Muscle of arm (tissue), 12 donors: ENCODE results near the gene GLI2. TPM values are rescaled to one million over a fixed set of nuclear protein-coding genes. Genes with fewer than 3 reads are reported as not detected.

Experiments
- DNase-seq: peaks from one replicate; pipeline ENCODE4 v3.0.0-alpha.2; 2013
- polyA plus RNA-seq, 12 donors: library from polyadenylated mRNA; unstranded; fragments of 120-200 nt; gene quantifications; one replicate each; pipeline ENCODE4 v1.2.1, GENCODE V29; 2013; ENCODE audit not compliant: insufficient read length in 12 of 12

Gene GLI2
- polyA plus RNA-seq, 12 donors: 6.6 to 47.8 (median 10.1) TPM; not detected in 1

- no peak for DNase-seq
Measured at GRCh38 chr2:120738117-120738516, 2.4 kb downstream of the GLI2 start.

GRCh38 chr2:120738786-120739437 lies 3.2 kb downstream of the GLI2 start:
- no peak for DNase-seq

DNA sequence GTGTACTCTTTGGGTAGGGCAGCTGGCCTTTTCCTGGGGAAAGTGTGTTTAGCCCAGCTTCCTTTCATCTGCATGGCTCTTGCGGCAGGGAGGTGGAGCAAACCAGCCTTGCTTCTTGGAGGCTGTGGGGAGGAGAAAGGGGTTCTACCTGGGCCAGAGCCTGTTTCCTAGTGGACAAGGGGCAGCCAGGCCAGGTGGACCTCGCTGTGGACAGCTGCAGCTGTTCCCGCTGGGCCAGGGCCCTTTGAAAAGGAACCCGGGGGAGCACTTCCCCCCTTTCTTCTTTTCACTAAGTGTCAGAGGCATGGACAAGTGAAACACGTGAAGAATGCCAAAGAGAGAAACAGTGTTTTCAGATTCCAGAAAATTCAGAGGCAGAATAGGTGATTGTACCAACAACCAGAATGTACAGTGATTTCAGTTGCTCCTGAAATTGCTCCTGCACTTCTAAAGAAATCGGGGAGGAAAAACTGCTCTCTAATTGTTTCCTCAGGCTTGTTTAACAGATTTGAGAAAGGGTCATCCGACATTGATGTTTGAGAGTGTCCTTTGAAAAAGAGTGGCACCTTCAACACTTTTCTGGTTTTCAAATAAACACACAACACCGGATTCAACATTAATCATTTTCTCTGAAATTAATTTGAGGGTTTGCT lies 3.9 kb downstream of the GLI2 start:
- DNase-seq: no peak

DNA sequence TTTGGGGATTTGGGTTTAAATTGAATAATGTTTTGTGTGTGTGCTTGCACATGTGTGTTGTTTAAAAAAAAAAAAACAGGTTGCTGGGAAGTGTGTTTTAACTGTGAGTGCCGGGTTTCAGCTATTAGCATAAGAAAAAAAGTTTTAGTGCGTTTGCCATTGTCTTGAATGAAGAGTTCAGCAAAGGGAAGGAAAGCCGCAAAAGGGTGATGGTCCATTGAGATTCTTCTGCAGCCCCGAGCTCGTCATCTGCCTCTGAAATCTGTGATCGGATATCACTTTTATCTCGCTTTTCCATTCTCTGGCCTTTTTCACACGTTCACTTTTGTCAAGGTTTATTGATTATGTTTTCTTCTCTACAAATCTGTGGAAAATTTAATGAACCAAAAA lies 4.7 kb downstream of the GLI2 start:
- no peak for DNase-seq

DNA sequence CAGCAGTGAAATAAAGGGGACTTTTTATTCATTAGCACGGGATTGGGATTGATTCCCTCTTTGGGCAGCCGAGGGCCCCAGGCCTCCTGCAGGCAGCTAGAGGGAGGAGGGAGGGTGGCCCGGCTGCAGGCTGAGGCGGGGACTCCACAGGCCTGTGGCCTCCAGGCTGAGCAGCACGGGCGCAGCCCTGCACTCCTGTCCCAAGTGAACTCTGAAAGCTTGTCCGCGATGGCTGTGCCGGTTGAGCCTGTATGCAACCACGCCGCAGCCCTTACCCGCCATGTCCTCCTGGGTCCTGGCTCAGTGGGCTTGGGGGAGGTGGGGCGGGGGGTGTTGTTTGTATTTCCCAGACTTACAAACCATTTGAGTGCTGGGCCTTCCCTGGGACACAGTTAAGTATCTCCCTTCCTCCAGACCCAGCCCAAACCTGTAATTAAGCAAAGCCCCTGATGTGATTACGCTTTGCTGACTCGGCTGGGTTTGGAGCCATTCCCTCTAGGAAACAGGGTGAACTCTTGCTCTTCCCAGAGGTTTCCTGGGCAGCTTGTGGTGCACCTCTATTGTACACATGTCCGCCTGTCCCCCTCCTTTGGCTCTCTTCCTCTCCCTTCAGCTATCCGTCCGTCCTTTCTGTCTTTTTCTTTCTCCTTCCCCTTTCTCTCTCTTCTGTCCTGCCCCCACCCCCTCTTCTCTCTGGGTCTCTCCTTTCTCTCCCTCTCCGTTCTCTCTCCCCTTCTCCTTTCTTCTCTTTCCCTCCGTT lies 5.3 kb downstream of the GLI2 start:
- no peak for DNase-seq

DNA sequence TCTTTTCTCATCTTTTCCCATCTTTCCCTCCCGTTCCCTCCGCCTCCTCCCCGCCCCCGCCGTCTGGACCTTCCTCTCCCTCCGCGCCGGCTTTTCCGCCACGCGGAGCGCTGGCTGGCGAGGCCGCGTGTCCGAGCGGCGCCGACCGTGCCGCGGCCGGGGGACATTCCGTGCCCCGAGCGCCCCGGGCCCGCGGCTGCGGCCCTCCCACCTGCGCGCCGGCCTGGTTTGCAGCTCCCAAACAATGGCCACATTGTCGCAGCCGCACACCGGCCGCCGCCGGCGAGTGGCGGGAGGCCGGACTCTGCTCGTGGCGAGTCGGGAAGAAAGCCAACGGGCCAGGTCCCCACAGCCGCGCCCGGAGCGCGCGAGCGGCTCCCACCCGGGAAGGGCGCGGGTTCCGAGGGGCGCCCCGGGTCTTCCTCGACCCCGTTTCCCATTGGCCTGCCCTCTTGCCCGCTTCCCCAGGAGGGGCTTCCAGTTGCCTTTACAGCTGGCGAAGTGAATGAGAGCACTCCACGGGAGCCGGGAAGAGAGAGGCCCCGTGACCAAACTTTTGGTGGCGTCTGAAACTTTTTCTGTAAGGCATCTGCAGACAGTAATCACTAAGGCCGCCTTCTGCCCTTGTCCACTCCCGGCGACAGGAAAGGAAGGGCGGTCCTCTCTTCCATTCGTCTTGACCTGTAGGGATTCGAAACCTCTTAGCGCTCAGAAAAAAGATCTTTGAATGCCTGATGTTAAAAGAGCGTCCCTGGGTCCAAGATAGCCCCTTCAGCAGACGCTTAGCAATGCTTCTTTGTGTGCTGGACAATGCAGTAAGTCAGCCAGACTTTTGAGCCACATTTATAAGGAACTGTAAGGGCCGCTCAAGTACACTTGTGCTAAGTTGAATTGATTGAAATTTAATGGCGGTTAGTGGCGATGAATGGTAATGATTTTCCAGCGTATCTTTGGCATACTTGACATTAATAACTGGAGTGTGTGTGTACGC lies 6.2 kb downstream of the GLI2 start:
- DNase-seq: no peak

GRCh38 chr2:120743657-120744056 lies 8.0 kb downstream of the GLI2 start:
- DNase-seq: no peak

DNA sequence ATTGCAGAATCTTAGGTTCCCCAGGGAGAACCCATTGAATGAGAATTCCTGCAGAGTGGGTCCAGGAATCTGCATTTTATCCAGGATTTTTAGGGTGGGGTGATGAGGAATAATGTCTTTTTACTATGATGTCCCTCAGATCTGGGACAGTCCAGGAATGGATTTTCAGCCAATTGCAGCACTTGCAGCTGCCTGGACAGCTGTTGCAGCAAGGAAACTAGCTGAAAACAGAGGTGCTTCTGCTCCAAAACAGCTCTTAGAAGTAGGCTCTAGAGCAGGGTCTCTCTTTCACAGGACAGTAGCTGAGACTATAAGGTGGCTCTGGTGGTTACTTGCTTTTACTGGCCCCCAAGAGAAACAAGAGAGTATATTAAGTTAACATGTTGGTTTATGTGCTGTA lies 9.1 kb downstream of the GLI2 start:
- DNase-seq: no peak

DNA sequence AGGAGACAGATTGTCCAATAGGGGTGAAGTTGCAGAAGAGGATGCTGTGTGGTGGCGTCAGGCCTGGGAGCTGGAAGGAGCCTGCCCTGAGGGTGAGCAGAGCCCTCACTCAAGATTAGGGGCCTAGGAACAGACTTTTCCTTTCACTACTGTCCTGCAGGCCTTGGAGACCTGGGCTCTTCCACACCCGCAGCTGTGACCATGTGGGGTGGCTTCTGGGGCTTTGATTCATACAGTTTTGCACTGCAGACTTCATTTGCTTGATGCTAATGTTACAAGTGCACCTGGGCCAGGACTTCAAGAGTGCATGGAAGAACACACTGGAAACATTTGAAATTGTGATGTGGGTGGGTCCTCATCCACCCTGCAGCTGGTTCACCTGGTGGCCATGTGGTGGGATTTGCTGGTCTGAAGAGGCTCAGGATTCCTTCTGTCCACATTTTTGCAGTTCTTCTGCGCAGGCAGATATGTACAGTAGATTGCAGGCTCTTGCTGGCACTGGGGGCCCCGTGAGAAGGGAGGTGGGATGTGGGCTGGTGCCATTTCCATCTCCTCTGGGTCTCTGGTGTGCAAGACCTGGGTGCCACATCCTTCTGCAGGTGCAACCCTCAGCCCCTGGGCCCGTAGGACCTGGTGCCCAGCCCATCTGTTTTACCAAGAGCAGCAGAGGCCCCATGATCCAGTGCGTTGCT lies 9.9 kb downstream of the GLI2 start:
- DNase-seq: no peak

DNA sequence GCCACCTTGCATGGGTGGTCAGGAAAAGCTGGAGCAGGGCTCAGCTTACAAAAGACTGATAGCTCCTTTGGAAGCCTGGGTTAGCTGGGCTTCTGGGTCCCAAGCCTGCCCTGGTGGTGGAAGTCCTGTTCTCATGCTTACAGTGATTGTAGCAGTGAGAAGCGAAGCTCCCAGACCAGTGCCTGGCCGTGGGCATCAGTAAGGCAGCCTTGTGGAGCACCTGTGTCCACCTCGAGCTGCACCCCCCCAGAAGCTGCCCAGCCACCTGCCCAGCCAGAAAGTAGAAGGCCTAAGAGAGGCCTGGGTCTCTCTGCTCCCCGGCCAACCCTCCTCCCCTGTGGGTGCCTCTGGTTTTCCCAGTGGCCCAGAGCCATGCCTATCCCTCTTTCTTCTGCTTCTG lies 10.5 kb downstream of the GLI2 start:
- DNase-seq: no peak

DNA sequence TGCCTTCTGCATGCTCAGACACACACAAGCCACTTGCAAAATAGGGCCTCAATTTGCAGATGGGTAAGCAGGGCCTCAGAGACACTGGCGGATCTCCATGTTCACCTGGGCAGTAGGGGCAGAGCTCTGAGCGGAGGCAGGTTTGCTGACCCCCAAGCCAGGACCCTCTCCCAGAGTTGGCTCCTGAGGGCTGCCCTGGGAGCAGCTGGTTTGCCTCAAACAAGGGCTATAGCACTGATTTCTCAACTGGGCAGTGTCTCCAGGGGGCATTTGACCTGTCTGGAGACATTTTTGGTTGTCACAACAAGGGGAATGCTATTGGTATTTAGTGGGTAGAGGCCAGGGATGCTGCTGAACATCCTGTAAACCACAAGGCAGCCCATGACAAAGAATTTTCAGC lies 11.6 kb downstream of the GLI2 start:
- no peak for DNase-seq

GRCh38 chr2:120747706-120748105 lies 12.0 kb downstream of the GLI2 start:
- DNase-seq: no peak

DNA sequence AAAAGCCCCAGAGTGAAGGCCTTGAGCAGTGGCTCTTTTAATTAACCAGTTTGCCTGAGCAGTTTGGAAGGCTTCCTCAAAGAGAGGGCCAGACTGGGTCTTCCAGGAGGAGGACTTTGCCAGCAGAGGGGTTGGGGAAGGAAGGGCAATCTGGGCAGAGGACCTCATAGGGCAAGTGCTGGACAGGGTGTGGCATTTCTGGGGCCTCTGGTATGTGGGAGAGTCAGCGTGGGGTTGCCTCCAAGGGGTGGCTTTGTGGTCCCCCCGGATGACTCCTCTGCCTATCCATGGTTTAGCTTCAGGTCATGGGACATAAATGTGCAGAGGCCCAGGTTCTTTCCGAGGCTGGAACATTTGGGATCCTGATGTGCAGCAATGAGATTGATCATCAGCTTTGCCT lies 12.6 kb downstream of the GLI2 start:
- no peak for DNase-seq

DNA sequence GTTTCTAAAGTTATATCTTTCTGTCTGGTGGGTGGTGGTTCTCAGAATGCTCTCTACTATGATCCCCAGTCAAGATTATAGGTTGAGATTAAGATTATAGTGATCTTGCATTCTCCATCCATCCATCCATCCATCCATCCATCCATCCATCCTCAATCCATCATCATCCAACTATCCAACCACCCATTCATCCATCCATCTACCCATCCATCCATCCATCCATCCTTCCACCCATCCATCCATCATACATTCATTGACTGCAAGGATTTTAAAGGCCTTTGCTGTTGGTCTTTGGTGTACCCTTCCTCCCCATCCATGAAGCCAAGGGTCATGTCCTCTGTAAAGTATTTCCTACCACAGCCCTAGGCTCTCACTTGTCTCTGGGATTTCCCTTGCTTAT lies 13.1 kb downstream of the GLI2 start:
- DNase-seq: no peak

GRCh38 chr2:120749506-120750431 lies 14.1 kb downstream of the GLI2 start:
- no peak for DNase-seq

- no peak for DNase-seq
Measured at GRCh38 chr2:120750488-120751210, 15.0 kb downstream of the GLI2 start.

DNA sequence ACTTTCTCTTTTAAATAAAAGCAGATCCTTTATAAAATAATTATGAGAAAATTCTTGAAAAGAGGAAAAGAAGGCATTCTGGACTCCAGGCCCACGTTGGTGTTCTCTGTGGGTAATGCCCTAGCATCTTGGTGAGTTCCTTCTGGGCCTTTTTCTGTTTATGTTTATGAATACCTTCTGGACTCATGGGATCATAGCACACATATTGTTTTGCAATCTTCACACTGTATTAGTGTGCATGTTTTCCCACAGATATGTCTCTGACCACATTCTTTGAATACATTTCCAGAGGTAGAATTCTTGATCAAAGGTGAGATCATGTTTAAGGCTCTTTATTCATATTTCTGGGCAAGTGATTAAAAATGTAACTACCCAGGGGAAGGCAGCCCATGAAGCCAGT lies 15.9 kb downstream of the GLI2 start:
- no peak for DNase-seq

DNA sequence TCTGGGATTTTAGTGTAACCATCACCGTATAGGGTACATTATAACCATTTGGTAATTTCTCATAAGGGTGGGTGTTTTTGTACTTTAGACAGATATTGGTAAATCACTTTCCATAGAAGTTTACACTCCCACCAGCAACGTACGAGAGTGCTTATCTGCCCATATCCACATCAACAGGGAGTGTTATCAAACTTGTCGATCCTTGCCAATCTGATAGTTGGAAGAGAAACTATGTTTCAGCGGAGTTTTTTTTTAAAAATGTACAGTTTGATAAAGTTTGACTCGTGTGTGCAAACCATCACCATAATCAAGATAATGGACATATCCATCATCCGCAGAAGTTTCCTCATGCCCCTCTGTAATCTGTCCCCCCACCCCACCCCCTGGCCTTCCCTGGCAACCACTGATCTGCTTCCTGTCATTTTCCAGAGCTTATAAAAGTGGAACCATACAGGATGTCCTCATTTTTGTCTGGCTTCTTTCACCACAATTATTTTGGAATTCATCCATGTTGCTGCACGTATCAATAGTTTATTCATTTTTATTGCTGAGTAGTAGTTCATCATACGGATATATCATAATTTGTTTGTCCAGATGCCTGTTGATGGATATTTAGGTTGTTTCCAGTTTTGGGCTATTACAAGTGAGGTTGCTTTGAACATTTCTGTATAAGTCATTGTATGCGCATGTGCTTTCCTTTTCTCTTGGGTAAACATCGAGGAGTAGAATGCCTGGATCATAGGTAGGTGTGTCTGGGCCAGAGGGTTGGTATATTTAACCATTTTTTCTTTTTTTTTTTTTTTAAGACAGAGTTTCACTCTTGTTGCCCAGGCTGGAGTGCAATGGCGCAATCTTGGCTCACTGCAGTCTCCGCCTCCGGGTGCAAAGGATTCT lies 18.6 kb downstream of the GLI2 start:
- DNase-seq: no peak
